ENCODE data around the gene BRINP1. TPM values are rescaled to one million over a fixed set of nuclear protein-coding genes. Genes with fewer than 3 reads are reported as not detected.

The BRINP1 gene
- total RNA-seq, 3 donors from 2014 or later (not counting 1 experiment from before 2014, with no cell fraction given), result not detected

DNA sequence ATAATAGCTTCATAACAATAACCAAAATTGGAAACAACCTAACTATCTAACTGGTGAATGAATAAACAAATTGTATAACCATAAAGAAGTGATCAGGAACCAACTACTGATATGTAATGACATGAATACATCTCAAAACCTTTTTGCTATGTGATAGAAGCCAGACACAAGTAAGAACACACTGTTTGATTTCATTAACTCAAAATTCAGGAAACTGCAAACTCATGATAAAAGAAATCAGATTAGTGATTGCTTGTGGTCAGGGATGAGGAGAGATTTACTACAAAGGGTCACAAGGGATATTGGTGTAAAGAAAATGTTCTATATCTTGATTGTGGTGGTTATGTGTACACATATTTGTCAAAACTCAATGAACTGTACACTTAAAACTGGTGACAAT, 22.6 kb upstream of the BRINP1 start:
- no peak overlapping the region for H3K27ac Mint-ChIP-seq
- no peak for DNase-seq
- H3K4me3 ChIP-seq (ENCODE audit: low read length), result no peak overlapping the region
- peaks cover 3 to 11% of the 10 kb centered on the region in 2 donors for H3K9me3 Mint-ChIP-seq
- H3K27ac ChIP-seq (ENCODE audit: low read length), result no peak overlapping the region
- no peak overlapping the region for H3K4me3 Mint-ChIP-seq
- intact Hi-C loops (cut with micrococcal nuclease), result no loop called here
- no peaks in the 10 kb centered on the region for H3K36me3 Mint-ChIP-seq
- H3K9me3 ChIP-seq (ENCODE audit: control insufficient read depth, insufficient read depth, low read length), result no peaks in the 10 kb centered on the region
- TF ChIP-seq, protein P1, sequence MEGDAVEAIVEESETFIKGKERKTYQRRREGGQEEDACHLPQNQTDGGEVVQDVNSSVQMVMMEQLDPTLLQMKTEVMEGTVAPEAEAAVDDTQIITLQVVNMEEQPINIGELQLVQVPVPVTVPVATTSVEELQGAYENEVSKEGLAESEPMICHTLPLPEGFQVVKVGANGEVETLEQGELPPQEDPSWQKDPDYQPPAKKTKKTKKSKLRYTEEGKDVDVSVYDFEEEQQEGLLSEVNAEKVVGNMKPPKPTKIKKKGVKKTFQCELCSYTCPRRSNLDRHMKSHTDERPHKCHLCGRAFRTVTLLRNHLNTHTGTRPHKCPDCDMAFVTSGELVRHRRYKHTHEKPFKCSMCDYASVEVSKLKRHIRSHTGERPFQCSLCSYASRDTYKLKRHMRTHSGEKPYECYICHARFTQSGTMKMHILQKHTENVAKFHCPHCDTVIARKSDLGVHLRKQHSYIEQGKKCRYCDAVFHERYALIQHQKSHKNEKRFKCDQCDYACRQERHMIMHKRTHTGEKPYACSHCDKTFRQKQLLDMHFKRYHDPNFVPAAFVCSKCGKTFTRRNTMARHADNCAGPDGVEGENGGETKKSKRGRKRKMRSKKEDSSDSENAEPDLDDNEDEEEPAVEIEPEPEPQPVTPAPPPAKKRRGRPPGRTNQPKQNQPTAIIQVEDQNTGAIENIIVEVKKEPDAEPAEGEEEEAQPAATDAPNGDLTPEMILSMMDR (IDR thresholded peaks at IDR 0.05), result no peak
- no peaks in the 10 kb centered on the region for H3K4me1 Mint-ChIP-seq
- no peaks in the 10 kb centered on the region for H3K27me3 Mint-ChIP-seq (ENCODE audit: low read depth in 2 of 2)
- no peaks in the 10 kb centered on the region for H3K27me3 ChIP-seq (ENCODE audit: control insufficient read depth, insufficient read depth, low read length)
- H3K36me3 ChIP-seq (ENCODE audit: control insufficient read depth, insufficient read depth, low read length), result no peaks in the 10 kb centered on the region
- ATAC-seq, result no peak
- H3K4me1 ChIP-seq (ENCODE audit: control insufficient read depth, insufficient read depth, low read length), result no peaks in the 10 kb centered on the region

DNA sequence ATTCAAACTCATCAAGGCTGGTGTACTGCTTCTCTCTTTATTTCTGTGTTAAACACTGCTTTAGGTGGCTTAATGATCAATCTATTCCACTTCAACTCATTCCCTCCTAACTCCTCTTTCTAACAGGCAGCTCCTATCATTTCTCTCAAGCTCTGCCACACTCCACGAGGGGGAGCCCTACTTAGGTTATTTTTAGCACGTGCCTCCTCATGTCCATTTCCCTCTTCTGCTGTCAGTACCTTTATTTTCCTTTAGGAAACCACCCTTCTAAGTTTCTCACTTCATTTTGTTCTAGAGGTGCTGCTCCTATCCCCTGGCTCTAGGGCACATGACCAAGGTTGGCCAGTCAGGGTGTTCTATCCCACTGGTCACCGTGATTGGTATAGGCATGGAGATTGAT, 6.7 kb upstream of the BRINP1 start:
- Mint-ChIP-seq H3K36me3 (no peaks in the 10 kb centered on the region), H3K9me3 (peaks cover 7 to 13% of the 10 kb centered on the region in 2 donors), H3K27me3 (ENCODE audit: low read depth in 2 of 2) (peaks cover 0 to 14% of the 10 kb centered on the region in 2 donors), H3K4me1 (no peaks in the 10 kb centered on the region), H3K4me3 (no peak overlapping the region), H3K27ac (no peak overlapping the region)
- no peak overlapping the region for H3K27ac ChIP-seq (ENCODE audit: low read length)
- no peaks in the 10 kb centered on the region for H3K9me3 ChIP-seq (ENCODE audit: control insufficient read depth, insufficient read depth, low read length)
- intact Hi-C loops (cut with micrococcal nuclease), result no loop called here
- H3K4me1 ChIP-seq (ENCODE audit: control insufficient read depth, insufficient read depth, low read length), result no peaks in the 10 kb centered on the region
- ATAC-seq, result no peak
- no peak for DNase-seq
- no peaks in the 10 kb centered on the region for H3K27me3 ChIP-seq (ENCODE audit: control insufficient read depth, insufficient read depth, low read length)
- 4% methylated on average over 2 of the region's 3 CpGs for WGBS (ENCODE audit: insufficient coverage)
- no peaks in the 10 kb centered on the region for H3K36me3 ChIP-seq (ENCODE audit: control insufficient read depth, insufficient read depth, low read length)
- no peak overlapping the region for H3K4me3 ChIP-seq (ENCODE audit: low read length)
- TF ChIP-seq, protein P1 (IDR thresholded peaks at IDR 0.05), result no peak

DNA sequence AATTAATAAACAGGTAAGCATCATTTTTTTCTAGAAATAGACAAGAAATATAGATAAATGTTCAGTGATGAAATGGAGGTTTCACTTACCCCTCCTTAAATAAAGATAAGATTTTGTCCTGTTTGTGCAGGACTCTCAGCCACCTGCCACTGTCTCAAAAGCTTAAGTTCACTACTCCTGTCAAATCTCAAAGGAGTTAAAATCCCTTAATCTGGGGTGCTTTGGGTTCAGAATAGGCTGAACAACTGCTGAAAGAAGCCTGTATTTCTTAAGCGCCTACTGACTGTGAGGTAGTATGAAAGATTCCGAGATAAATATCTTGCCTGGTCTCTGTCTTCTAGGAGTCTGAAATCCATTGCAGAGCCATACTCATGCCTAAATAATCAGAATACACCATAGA, 3.7 kb upstream of the BRINP1 start:
- WGBS (ENCODE audit: insufficient coverage), result 100% methylated on average over 2 of the region's 2 CpGs
- Mint-ChIP-seq H3K4me3 (no peak overlapping the region), H3K36me3 (no peaks in the 10 kb centered on the region)

DNA sequence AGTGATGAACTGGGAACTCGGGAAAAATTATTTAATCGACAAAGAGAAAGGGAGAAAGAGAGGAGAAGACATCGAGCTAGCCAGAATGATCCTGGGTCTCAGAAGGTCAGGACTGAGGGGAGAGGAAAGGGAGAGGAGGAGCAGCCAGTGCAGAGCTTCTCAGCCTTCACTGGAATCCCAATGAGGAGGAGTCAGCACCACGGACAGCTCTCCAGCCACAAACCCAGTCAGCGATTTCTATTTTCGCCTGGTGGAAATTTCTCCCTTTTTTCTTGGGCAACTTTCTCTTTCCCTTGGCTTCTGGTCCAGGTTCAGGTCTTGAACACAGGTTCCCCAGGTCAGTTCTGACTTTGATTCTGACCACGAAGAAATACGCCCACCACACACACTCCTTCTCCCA, 1.6 kb upstream of the BRINP1 start:
- intact Hi-C loops (cut with micrococcal nuclease), result no loop called here
- peaks cover 23 to 33% of the 10 kb centered on the region in 2 donors for H3K27me3 Mint-ChIP-seq (ENCODE audit: low read depth in 2 of 2)
- DNase-seq, result no peak

More for the DNA sequence above, 3.7 kb upstream of the BRINP1 start:
- H3K9me3 Mint-ChIP-seq, result peaks cover 9 to 17% of the 10 kb centered on the region in 2 donors
- no peak overlapping the region for H3K27ac Mint-ChIP-seq
- DNase-seq (no peak), ATAC-seq (no peak)
- Histone ChIP-seq H3K4me3 (ENCODE audit: low read length) (no peak overlapping the region), H3K9me3 (ENCODE audit: control insufficient read depth, insufficient read depth, low read length) (peaks cover 4% of the 10 kb centered on the region), H3K27ac (ENCODE audit: low read length) (no peak overlapping the region), H3K36me3 (ENCODE audit: control insufficient read depth, insufficient read depth, low read length) (no peaks in the 10 kb centered on the region), H3K27me3 (ENCODE audit: control insufficient read depth, insufficient read depth, low read length) (peaks cover 21% of the 10 kb centered on the region), H3K4me1 (ENCODE audit: control insufficient read depth, insufficient read depth, low read length) (no peaks in the 10 kb centered on the region)
- intact Hi-C loops (cut with micrococcal nuclease), result no loop called here
- peaks cover 17 to 29% of the 10 kb centered on the region in 2 donors for H3K27me3 Mint-ChIP-seq (ENCODE audit: low read depth in 2 of 2)
- TF ChIP-seq, protein P1 (IDR thresholded peaks at IDR 0.05), result no peak
- no peaks in the 10 kb centered on the region for H3K4me1 Mint-ChIP-seq

More for the DNA sequence above, 1.6 kb upstream of the BRINP1 start:
- WGBS (ENCODE audit: insufficient coverage), result 14% methylated on average over 8 of the region's 8 CpGs
- Mint-ChIP-seq H3K36me3 (no peaks in the 10 kb centered on the region), H3K4me1 (no peaks in the 10 kb centered on the region), H3K4me3 (no peak overlapping the region), H3K9me3 (peaks cover 10 to 14% of the 10 kb centered on the region in 2 donors), H3K27ac (no peak overlapping the region)
- H3K4me3 ChIP-seq (ENCODE audit: low read length), result no peak overlapping the region
- peaks cover 4% of the 10 kb centered on the region for H3K9me3 ChIP-seq (ENCODE audit: control insufficient read depth, insufficient read depth, low read length)
- H3K27ac ChIP-seq (ENCODE audit: low read length), result no peak overlapping the region
- peaks cover 27% of the 10 kb centered on the region for H3K27me3 ChIP-seq (ENCODE audit: control insufficient read depth, insufficient read depth, low read length)
- no peaks in the 10 kb centered on the region for H3K4me1 ChIP-seq (ENCODE audit: control insufficient read depth, insufficient read depth, low read length)
- no peaks in the 10 kb centered on the region for H3K36me3 ChIP-seq (ENCODE audit: control insufficient read depth, insufficient read depth, low read length)
- TF ChIP-seq, protein P1 (IDR thresholded peaks at IDR 0.05), result no peak
- ATAC-seq, result no peak

Measured in natural killer cell (primary cell).